GM12873 (cell line): Measurements from ENCODE around the gene MBD4.

Experiments used
- TF ChIP-seq, protein P1 (sequence below): IDR thresholded peaks from 2 replicates; pipeline ENCODE4 v1.5.1; 2012; ENCODE audit warnings: low read depth, mild to moderate bottlenecking, moderate library complexity, low read length, control low read depth; ENCODE audit not compliant: insufficient read depth; ENCODE audit errors: missing control alignments

The MBD4 gene

GRCh38 chr3:129460155-129460554, 20.4 kb upstream of the MBD4 start:
- TF ChIP-seq, protein P1, sequence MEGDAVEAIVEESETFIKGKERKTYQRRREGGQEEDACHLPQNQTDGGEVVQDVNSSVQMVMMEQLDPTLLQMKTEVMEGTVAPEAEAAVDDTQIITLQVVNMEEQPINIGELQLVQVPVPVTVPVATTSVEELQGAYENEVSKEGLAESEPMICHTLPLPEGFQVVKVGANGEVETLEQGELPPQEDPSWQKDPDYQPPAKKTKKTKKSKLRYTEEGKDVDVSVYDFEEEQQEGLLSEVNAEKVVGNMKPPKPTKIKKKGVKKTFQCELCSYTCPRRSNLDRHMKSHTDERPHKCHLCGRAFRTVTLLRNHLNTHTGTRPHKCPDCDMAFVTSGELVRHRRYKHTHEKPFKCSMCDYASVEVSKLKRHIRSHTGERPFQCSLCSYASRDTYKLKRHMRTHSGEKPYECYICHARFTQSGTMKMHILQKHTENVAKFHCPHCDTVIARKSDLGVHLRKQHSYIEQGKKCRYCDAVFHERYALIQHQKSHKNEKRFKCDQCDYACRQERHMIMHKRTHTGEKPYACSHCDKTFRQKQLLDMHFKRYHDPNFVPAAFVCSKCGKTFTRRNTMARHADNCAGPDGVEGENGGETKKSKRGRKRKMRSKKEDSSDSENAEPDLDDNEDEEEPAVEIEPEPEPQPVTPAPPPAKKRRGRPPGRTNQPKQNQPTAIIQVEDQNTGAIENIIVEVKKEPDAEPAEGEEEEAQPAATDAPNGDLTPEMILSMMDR = no peak

DNA sequence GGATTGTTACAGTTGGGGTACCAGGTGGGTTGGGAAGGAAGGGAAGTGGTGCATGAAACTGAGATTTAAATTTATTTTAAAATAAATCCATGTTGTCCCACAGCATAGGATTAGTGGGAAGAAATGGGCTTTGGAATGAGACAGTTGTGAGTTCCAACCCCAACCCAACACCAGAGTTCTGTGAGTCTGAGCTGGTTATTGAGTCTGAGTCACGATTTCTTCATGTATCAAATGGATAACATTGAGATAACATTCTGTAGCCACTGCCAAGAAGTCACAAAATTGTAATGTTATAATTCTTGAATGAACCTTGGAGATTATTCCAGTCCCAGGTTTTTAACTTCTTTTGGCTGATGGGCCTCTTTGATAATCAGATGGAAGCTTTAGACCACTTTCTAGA, 14.0 kb upstream of the MBD4 start:
- TF ChIP-seq, protein P1 = no peak

DNA sequence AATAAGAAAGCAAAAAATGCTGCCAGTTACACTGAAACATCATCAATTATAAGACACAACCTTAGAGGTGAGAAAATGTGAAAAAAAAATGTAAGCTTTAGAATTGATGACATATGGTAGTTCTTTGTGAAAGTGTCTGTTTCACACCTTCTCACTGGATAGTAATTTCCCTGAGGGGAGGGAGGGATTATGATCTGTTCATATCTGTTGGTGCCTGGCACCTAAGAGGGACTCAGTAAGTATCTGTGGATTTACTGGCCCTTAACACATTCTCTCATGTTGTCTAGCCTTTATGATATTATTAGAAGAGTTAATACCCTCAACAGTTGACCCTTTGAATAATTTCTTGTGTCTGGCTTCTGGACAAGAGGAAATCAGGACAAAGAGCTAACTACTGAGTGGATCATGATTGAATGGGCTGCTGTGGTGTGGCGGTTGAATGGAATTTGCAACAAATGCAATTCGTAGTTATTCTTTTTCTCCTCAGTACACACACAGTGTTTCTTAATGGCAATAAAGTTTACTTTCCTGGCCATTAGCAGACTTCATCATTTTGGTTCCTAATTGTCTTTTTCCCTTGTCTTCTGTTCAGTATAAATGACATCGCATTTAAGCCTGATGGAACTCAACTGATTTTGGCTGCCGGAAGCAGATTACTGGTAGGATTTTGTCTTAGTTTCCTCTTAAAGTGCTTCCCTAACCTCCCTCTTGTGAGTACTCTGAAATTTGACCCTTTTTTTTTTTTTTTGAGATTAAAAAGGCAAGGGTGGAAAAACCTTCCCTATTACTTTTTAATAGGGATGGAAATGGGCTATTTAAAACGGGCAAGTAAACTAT, 9.7 kb upstream of the MBD4 start:
- TF ChIP-seq, protein P1 = no peak

GRCh38 chr3:129448186-129448895, 8.6 kb upstream of the MBD4 start:
- TF ChIP-seq, protein P1 = no peak

- TF ChIP-seq, protein P1 = no peak
Measured at GRCh38 chr3:129446926-129447325, 7.2 kb upstream of the MBD4 start.

GRCh38 chr3:129445471-129445870, 5.7 kb upstream of the MBD4 start:
- TF ChIP-seq, protein P1 = no peak

DNA sequence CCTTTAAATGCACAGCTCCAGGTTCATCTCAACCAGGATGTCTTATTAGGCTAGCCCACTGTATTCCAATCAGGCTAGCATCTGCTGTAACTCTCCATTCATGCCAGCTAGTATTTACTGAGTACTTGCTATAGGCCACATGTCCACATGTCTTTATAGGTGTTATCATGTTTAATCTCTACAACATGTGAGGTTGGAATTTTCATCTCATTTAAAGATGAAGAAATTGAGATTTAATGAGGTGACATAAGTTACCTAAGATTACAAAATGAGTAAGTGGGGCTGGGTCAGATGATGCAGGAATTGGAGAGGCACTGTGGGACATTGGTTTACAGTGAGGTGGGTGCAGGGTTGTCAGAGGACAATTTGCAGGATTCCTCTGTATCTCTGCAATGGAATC, 3.2 kb upstream of the MBD4 start:
- TF ChIP-seq, protein P1 = no peak
